Astrocyte (in vitro differentiated cells and primary cell): ENCODE results near the gene MOSPD3. TPM values are rescaled to one million over a fixed set of nuclear protein-coding genes. Genes with fewer than 3 reads are reported as not detected.

Source experiments
- DNase-seq: peaks from one replicate; pipeline ENCODE4 v3.0.0-alpha.2; 2010; ENCODE audit warnings: low read depth
- FAIRE-seq: peaks from 2 replicates; lab custom pipeline; 2011; peaks lifted over from hg19 to GRCh38; lab: Jason Lieb, UNC
- H2AFZ ChIP-seq: 2 replicates; pipeline ENCODE4 v1.6.0; 2012; ENCODE audit warnings: low read depth, low read length, inconsistent platforms
- H3K27ac ChIP-seq: 2 replicates; pipeline ENCODE4 v1.5.1; 2011; ENCODE audit warnings: low read depth, low read length, inconsistent platforms
- H3K27me3 ChIP-seq: 2 replicates; pipeline ENCODE4 v1.6.0; 2011; ENCODE audit warnings: low read length, inconsistent platforms; ENCODE audit not compliant: insufficient read depth
- H3K36me3 ChIP-seq: 2 replicates; pipeline ENCODE4 v1.5.1; 2011; ENCODE audit warnings: low read length, inconsistent platforms; ENCODE audit not compliant: insufficient read depth
- H3K4me1 ChIP-seq: 2 replicates; pipeline ENCODE4 v1.5.1; 2011; ENCODE audit warnings: low read length, inconsistent platforms; ENCODE audit not compliant: insufficient read depth
- H3K4me2 ChIP-seq: 2 replicates; pipeline ENCODE4 v1.6.0; 2012; ENCODE audit warnings: low read length, inconsistent platforms
- H3K4me3 ChIP-seq: 2 replicates; pipeline ENCODE4 v1.5.1; 2011; ENCODE audit warnings: low read depth, mild to moderate bottlenecking, low read length, inconsistent platforms; ENCODE audit not compliant: insufficient read depth
- H3K79me2 ChIP-seq: 2 replicates; pipeline ENCODE4 v1.6.0; 2012; ENCODE audit warnings: mild to moderate bottlenecking, low read length, inconsistent platforms; ENCODE audit not compliant: insufficient read depth
- H3K9ac ChIP-seq: 2 replicates; pipeline ENCODE4 v1.6.0; 2012; ENCODE audit warnings: mild to moderate bottlenecking, low read length, inconsistent platforms
- H3K9me3 ChIP-seq: 2 replicates; pipeline ENCODE4 v1.5.1; 2012; ENCODE audit warnings: low read depth, mild to moderate bottlenecking, low read length, inconsistent platforms; ENCODE audit not compliant: insufficient read depth
- H4K20me1 ChIP-seq: 2 replicates; pipeline ENCODE4 v1.6.0; 2012; ENCODE audit warnings: low read length, inconsistent platforms; ENCODE audit not compliant: insufficient read depth
- H3K27ac Mint-ChIP-seq: one replicate; pipeline ENCODE4 v1.8.0; 2021; ENCODE audit warnings: mild to moderate bottlenecking, mixed read lengths; ENCODE audit not compliant: unreplicated experiment
- H3K27me3 Mint-ChIP-seq: one replicate; pipeline ENCODE4 v1.8.0; 2021; ENCODE audit warnings: low read depth, mixed read lengths; ENCODE audit not compliant: unreplicated experiment
- H3K36me3 Mint-ChIP-seq: one replicate; pipeline ENCODE4 v1.8.0; 2021; ENCODE audit warnings: low read depth, mixed read lengths; ENCODE audit not compliant: unreplicated experiment
- H3K4me1 Mint-ChIP-seq: one replicate; pipeline ENCODE4 v1.8.0; 2021; ENCODE audit warnings: low read depth, mixed read lengths; ENCODE audit not compliant: unreplicated experiment
- H3K4me3 Mint-ChIP-seq: one replicate; pipeline ENCODE4 v1.8.0; 2021; ENCODE audit warnings: mild to moderate bottlenecking, moderate library complexity, mixed read lengths; ENCODE audit not compliant: unreplicated experiment
- H3K9me3 Mint-ChIP-seq: one replicate; pipeline ENCODE4 v1.8.0; 2021; ENCODE audit warnings: mild to moderate bottlenecking, mixed read lengths; ENCODE audit not compliant: unreplicated experiment
- CTCF ChIP-seq: IDR thresholded peaks from 2 replicates; pipeline ENCODE4 v1.5.1; 2011; ENCODE audit warnings: low read depth, mild to moderate bottlenecking, inconsistent platforms, low read length, moderate library complexity; ENCODE audit not compliant: insufficient read depth
- EZH2 ChIP-seq: IDR thresholded peaks from 2 replicates; pipeline ENCODE4 v1.6.1; 2012; ENCODE audit warnings: mild to moderate bottlenecking, low read length, inconsistent platforms; ENCODE audit not compliant: insufficient read depth
- total RNA-seq: library from RNA; stranded (reverse); gene quantifications from 2 replicates; pipeline ENCODE4 v1.2.1, GENCODE V29; 2021

MOSPD3 gene
- total RNA-seq, 1 donor from 2014 or later = 18.8 TPM

DNA sequence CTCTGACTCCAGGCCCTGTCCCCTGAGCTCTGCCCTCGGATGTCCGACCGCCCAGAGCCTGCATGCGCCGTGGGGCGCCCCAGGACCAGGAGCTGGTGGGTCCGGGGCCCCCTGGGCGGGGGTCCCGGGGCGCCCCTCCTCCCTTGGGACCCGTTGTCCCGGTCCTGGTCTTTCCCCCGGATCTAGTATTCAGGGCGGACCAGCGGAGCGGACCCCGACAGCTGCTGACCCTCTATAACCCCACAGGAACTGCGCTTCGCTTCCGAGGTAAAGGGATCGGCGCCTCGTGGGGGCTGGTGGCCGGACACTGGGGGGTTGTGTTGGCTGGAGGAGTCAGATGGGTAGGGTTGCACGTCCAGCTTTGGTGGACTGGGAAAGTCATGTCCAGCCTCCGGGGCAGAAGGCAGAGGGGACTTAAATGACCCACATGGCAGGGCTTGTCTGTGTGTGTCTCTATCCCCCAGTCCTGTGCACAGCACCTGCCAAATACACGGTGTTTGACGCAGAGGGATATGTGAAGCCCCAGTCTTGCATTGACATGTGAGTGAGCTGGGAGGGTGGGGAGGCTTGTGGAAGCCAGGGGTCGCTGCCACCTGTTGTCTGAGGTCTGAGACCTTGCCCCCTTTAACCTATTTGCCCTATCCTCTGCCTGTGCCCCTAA, 520 bp downstream of the MOSPD3 start:
- peak overlapping the region; percentile 77 for H3K9ac ChIP-seq
- H4K20me1 ChIP-seq = peaks cover 4% of the 10 kb centered on the region
- Mint-ChIP-seq H3K4me1 (no peaks in the 10 kb centered on the region), H3K4me3 (peak overlapping the region; percentile 90), H3K36me3 (peaks cover 2% of the 10 kb centered on the region), H3K27ac (no peak overlapping the region), H3K27me3 (no peaks in the 10 kb centered on the region), H3K9me3 (no peaks in the 10 kb centered on the region)
- H3K4me2 ChIP-seq = peak overlapping the region; percentile 85
- no peak for DNase-seq
- H3K9me3 ChIP-seq = no peaks in the 10 kb centered on the region
- peaks cover 5% of the 10 kb centered on the region for H3K79me2 ChIP-seq
- H2AFZ ChIP-seq = peak overlapping the region; percentile 67
- peak overlapping the region; percentile 22 for H3K27ac ChIP-seq
- no peaks in the 10 kb centered on the region for H3K27me3 ChIP-seq
- no peak for FAIRE-seq
- H3K36me3 ChIP-seq = peaks cover 3% of the 10 kb centered on the region
- H3K4me3 ChIP-seq = peak overlapping the region; percentile 72
- peaks cover 7% of the 10 kb centered on the region for H3K4me1 ChIP-seq
- no peak for TF ChIP-seq EZH2
- no peak for TF ChIP-seq CTCF

- Histone ChIP-seq H3K27me3 (no peaks in the 10 kb centered on the region), H3K4me3 (peak overlapping the region; percentile 72), H3K79me2 (peaks cover 5% of the 10 kb centered on the region), H3K9ac (no peak overlapping the region), H3K4me1 (peaks cover 7% of the 10 kb centered on the region), H4K20me1 (peaks cover 4% of the 10 kb centered on the region), H3K27ac (no peak overlapping the region), H3K9me3 (no peaks in the 10 kb centered on the region), H2AFZ (no peak overlapping the region), H3K36me3 (no peaks in the 10 kb centered on the region), H3K4me2 (peak overlapping the region; percentile 85)
- FAIRE-seq = no peak
- TF ChIP-seq EZH2 (no peak), CTCF (no peak)
- no peak for DNase-seq
- peaks cover 2% of the 10 kb centered on the region for H3K36me3 Mint-ChIP-seq
- no peaks in the 10 kb centered on the region for H3K4me1 Mint-ChIP-seq
- H3K27me3 Mint-ChIP-seq = no peaks in the 10 kb centered on the region
- peak overlapping the region; percentile 81 for H3K4me3 Mint-ChIP-seq
- no peak overlapping the region for H3K27ac Mint-ChIP-seq
- no peaks in the 10 kb centered on the region for H3K9me3 Mint-ChIP-seq
Observed at GRCh38 chr7:100613412-100614175, 1.3 kb downstream of the MOSPD3 start.
